Neural cell (in vitro differentiated cells): ENCODE results near the gene THOP1.

Source experiments
- CTCF ChIP-seq: fragments of 450-650 bp; IDR thresholded peaks from 2 replicates; pipeline ENCODE4 v1.5.1; 2014; ENCODE audit warnings: antibody characterized with exemption, mild to moderate bottlenecking, moderate library complexity; ENCODE audit not compliant: poor library complexity, severe bottlenecking
- EP300 ChIP-seq: fragments of 450-650 bp; conservative IDR thresholded peaks from 2 replicates; pipeline ENCODE4 v1.6.1; 2014; ENCODE audit warnings: antibody characterized with exemption, mild to moderate bottlenecking, moderate library complexity; ENCODE audit not compliant: poor library complexity, severe bottlenecking
- EZH2 ChIP-seq: fragments of 200-600, 300-800 bp; shearing (Covaris generic), sonication (generic); IDR thresholded peaks from 2 replicates; pipeline ENCODE4 v1.6.1; 2014; ENCODE audit warnings: antibody characterized with exemption, low read length, borderline replicate concordance, mild to moderate bottlenecking; ENCODE audit not compliant: insufficient read depth, poor library complexity, severe bottlenecking
- POLR2AphosphoS5 ChIP-seq: IDR thresholded peaks from 2 replicates; pipeline ENCODE4 v1.6.1; 2012
- RAD21 ChIP-seq: fragments of 450-650 bp; conservative IDR thresholded peaks from 2 replicates; pipeline ENCODE4 v1.6.1; 2014; ENCODE audit warnings: antibody characterized with exemption, mild to moderate bottlenecking, moderate library complexity
- SMC3 ChIP-seq: fragments of 450-650 bp; conservative IDR thresholded peaks from 2 replicates; pipeline ENCODE4 v1.6.1; 2014; ENCODE audit warnings: antibody characterized with exemption, mild to moderate bottlenecking, moderate library complexity; ENCODE audit not compliant: poor library complexity
- TAF1 ChIP-seq: IDR thresholded peaks from 2 replicates; pipeline ENCODE4 v1.6.1; 2012; ENCODE audit warnings: low read depth

- TF ChIP-seq CTCF (no peak), POLR2AphosphoS5 (no peak), EZH2 (no peak), SMC3 (no peak), EP300 (no peak), RAD21 (no peak), TAF1 (no peak)
Measured at GRCh38 chr19:2747349-2747748, 38.0 kb upstream of the THOP1 start.
